Upper lobe of left lung (tissue), 4 donors: ENCODE results near the gene SCCPDH.

ENCODE experiments used
- EP300 ChIP-seq, 4 donors: sonication (generic); formaldehyde crosslinking; IDR thresholded peaks; one replicate each; pipeline ENCODE4 v1.5.1; 2017; ENCODE audit warnings: antibody characterized with exemption in 4 of 4, control low read depth in 2 of 4
- POLR2A ChIP-seq, 4 donors: fragments of 450-650 bp; IDR thresholded peaks; one replicate each; pipeline ENCODE4 v1.5.1; 2016 to 2017; ENCODE audit warnings: antibody characterized with exemption in 4 of 4, mild to moderate bottlenecking in 2 of 4
- POLR2AphosphoS5 ChIP-seq, 2 donors: sonication (generic); formaldehyde crosslinking; IDR thresholded peaks; one replicate each; pipeline ENCODE4 v1.5.1; 2017; ENCODE audit warnings: antibody characterized with exemption in 2 of 2
- TF ChIP-seq, protein P1 (sequence below), 6 experiments: fragments of 450-650 bp in 4 of 6; fragments of 200-600 bp in 2 of 6; sonication (generic) in 2 of 6; IDR thresholded peaks; one replicate each; pipeline ENCODE4 v1.5.1; 2016 to 2019; ENCODE audit warnings: antibody characterized with exemption in 6 of 6

DNA sequence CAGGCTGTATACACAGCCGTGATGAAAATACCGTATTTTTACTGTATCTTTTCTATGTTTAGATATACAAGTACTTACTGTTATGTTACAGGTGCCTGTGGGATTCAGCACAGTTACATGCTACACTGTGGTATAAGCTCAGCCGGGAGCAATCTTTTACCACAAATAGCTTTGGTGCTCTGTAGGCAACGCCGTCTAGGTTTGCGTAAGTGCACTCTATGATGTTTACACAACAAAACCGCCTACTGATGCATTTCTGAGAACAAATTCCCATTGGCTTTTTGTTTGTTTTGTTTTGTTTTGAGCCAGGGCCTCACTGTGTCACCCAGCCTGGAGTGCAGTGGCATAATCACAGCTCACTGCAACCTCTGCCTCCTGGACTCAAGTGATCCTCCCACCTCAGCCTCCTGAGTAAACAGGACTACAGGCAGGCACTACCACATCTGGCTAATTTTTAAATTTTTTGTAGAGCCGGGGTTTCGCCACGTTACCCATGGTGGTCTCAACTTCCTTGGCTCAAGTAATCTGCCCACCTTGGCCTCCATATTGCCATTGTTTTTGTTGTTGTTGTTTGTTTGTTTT lies 81.0 kb downstream of the SCCPDH start:
- TF ChIP-seq, protein P1, sequence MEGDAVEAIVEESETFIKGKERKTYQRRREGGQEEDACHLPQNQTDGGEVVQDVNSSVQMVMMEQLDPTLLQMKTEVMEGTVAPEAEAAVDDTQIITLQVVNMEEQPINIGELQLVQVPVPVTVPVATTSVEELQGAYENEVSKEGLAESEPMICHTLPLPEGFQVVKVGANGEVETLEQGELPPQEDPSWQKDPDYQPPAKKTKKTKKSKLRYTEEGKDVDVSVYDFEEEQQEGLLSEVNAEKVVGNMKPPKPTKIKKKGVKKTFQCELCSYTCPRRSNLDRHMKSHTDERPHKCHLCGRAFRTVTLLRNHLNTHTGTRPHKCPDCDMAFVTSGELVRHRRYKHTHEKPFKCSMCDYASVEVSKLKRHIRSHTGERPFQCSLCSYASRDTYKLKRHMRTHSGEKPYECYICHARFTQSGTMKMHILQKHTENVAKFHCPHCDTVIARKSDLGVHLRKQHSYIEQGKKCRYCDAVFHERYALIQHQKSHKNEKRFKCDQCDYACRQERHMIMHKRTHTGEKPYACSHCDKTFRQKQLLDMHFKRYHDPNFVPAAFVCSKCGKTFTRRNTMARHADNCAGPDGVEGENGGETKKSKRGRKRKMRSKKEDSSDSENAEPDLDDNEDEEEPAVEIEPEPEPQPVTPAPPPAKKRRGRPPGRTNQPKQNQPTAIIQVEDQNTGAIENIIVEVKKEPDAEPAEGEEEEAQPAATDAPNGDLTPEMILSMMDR (IDR thresholded peaks at IDR 0.05), result no peak
- TF ChIP-seq POLR2A (IDR thresholded peaks at IDR 0.05), result no peak
- no peak for TF ChIP-seq POLR2AphosphoS5 (IDR thresholded peaks at IDR 0.05)
- TF ChIP-seq EP300 (IDR thresholded peaks at IDR 0.05), result no peak
